ES-I3 (cell line): ENCODE data around the gene NPR3.

ENCODE experiments used
- H3K36me3 ChIP-seq: 2 replicates; pipeline ENCODE4 v1.6.1; 2013; ENCODE audit warnings: mild to moderate bottlenecking, low read length, control low read depth, moderate library complexity; ENCODE audit not compliant: insufficient read depth
- H3K4me1 ChIP-seq: 2 replicates; pipeline ENCODE4 v1.6.1; 2013; ENCODE audit warnings: mild to moderate bottlenecking, control low read depth, low read length; ENCODE audit not compliant: insufficient read depth
- H3K9ac ChIP-seq: 2 replicates; pipeline ENCODE4 v1.6.1; 2013; ENCODE audit warnings: low read depth, mild to moderate bottlenecking, low read length, moderate library complexity
- H3K9me3 ChIP-seq: 2 replicates; pipeline ENCODE4 v1.6.1; 2013; ENCODE audit warnings: mild to moderate bottlenecking, low read length, moderate library complexity; ENCODE audit not compliant: control insufficient read depth, insufficient read depth

The NPR3 gene

GRCh38 chr5:32765266-32765665 is 54.1 kb downstream of the NPR3 start:
- Histone ChIP-seq H3K9ac (no peak overlapping the region), H3K36me3 (no peaks in the 10 kb centered on the region), H3K4me1 (no peaks in the 10 kb centered on the region), H3K9me3 (no peaks in the 10 kb centered on the region)

GRCh38 chr5:32767948-32768467 is 56.9 kb downstream of the NPR3 start:
- Histone ChIP-seq H3K4me1 (no peaks in the 10 kb centered on the region), H3K36me3 (no peaks in the 10 kb centered on the region), H3K9ac (no peak overlapping the region), H3K9me3 (no peaks in the 10 kb centered on the region)

GRCh38 chr5:32769711-32770110 is 58.6 kb downstream of the NPR3 start:
- H3K36me3 ChIP-seq, result no peaks in the 10 kb centered on the region
- no peaks in the 10 kb centered on the region for H3K9me3 ChIP-seq
- no peaks in the 10 kb centered on the region for H3K4me1 ChIP-seq
- H3K9ac ChIP-seq, result no peak overlapping the region

- H3K9ac ChIP-seq, result no peak overlapping the region
- H3K4me1 ChIP-seq, result no peaks in the 10 kb centered on the region
- no peaks in the 10 kb centered on the region for H3K9me3 ChIP-seq
- H3K36me3 ChIP-seq, result no peaks in the 10 kb centered on the region
Measured at GRCh38 chr5:32770444-32770843, 59.3 kb downstream of the NPR3 start.

GRCh38 chr5:32771037-32771436 is 59.9 kb downstream of the NPR3 start:
- Histone ChIP-seq H3K9me3 (no peaks in the 10 kb centered on the region), H3K36me3 (no peaks in the 10 kb centered on the region), H3K9ac (no peak overlapping the region), H3K4me1 (no peaks in the 10 kb centered on the region)

GRCh38 chr5:32773944-32774343 is 62.8 kb downstream of the NPR3 start:
- Histone ChIP-seq H3K36me3 (no peaks in the 10 kb centered on the region), H3K4me1 (no peaks in the 10 kb centered on the region), H3K9me3 (peaks cover 2% of the 10 kb centered on the region; the same call in 1 of the 2 replicates), H3K9ac (no peak overlapping the region)

GRCh38 chr5:32776200-32776599 is 65.1 kb downstream of the NPR3 start:
- no peaks in the 10 kb centered on the region for H3K36me3 ChIP-seq
- no peak overlapping the region for H3K9ac ChIP-seq
- no peaks in the 10 kb centered on the region for H3K4me1 ChIP-seq
- peaks cover 2% of the 10 kb centered on the region; the same call in 1 of the 2 replicates for H3K9me3 ChIP-seq

- H3K9me3 ChIP-seq, result peaks cover 2% of the 10 kb centered on the region; the same call in 1 of the 2 replicates
- H3K36me3 ChIP-seq, result no peaks in the 10 kb centered on the region
- H3K4me1 ChIP-seq, result no peaks in the 10 kb centered on the region
- no peak overlapping the region for H3K9ac ChIP-seq
Measured at GRCh38 chr5:32777222-32777621, 66.1 kb downstream of the NPR3 start.

- peaks cover 2% of the 10 kb centered on the region; the same call in 1 of the 2 replicates for H3K9me3 ChIP-seq
Measured at GRCh38 chr5:32777733-32778132, 66.6 kb downstream of the NPR3 start.

GRCh38 chr5:32778403-32778802 is 67.3 kb downstream of the NPR3 start:
- peaks cover 2% of the 10 kb centered on the region; the same call in 1 of the 2 replicates for H3K9me3 ChIP-seq

More at GRCh38 chr5:32777733-32778132, 66.6 kb downstream of the NPR3 start:
- Histone ChIP-seq H3K4me1 (no peaks in the 10 kb centered on the region), H3K36me3 (no peaks in the 10 kb centered on the region), H3K9ac (no peak overlapping the region)

GRCh38 chr5:32779754-32780415 is 68.8 kb downstream of the NPR3 start:
- H3K4me1 ChIP-seq, result no peaks in the 10 kb centered on the region
- H3K9me3 ChIP-seq, result peaks cover 2% of the 10 kb centered on the region; the same call in 1 of the 2 replicates
- H3K36me3 ChIP-seq, result no peaks in the 10 kb centered on the region
- no peak overlapping the region for H3K9ac ChIP-seq

More at GRCh38 chr5:32778403-32778802, 67.3 kb downstream of the NPR3 start:
- H3K36me3 ChIP-seq, result no peaks in the 10 kb centered on the region
- H3K9ac ChIP-seq, result no peak overlapping the region
- no peaks in the 10 kb centered on the region for H3K4me1 ChIP-seq

- H3K4me1 ChIP-seq, result no peaks in the 10 kb centered on the region
- no peak overlapping the region for H3K9ac ChIP-seq
- H3K36me3 ChIP-seq, result no peaks in the 10 kb centered on the region
- peaks cover 2% of the 10 kb centered on the region; the same call in 1 of the 2 replicates for H3K9me3 ChIP-seq
Measured at GRCh38 chr5:32780508-32780919, 69.4 kb downstream of the NPR3 start.

GRCh38 chr5:32783661-32784060 is 72.5 kb downstream of the NPR3 start:
- no peaks in the 10 kb centered on the region for H3K4me1 ChIP-seq
- H3K9ac ChIP-seq, result no peak overlapping the region
- H3K9me3 ChIP-seq, result no peaks in the 10 kb centered on the region
- H3K36me3 ChIP-seq, result no peaks in the 10 kb centered on the region

GRCh38 chr5:32785611-32786254 is 74.6 kb downstream of the NPR3 start:
- Histone ChIP-seq H3K4me1 (no peaks in the 10 kb centered on the region), H3K9me3 (no peaks in the 10 kb centered on the region), H3K9ac (no peak overlapping the region), H3K36me3 (no peaks in the 10 kb centered on the region)

GRCh38 chr5:32786311-32786710 is 75.2 kb downstream of the NPR3 start:
- no peaks in the 10 kb centered on the region for H3K36me3 ChIP-seq
- no peaks in the 10 kb centered on the region for H3K9me3 ChIP-seq
- no peak overlapping the region for H3K9ac ChIP-seq
- H3K4me1 ChIP-seq, result no peaks in the 10 kb centered on the region
